Muscle of leg (tissue), 11 donors: ENCODE measurements around the gene GRAP. TPM values are rescaled to one million over a fixed set of nuclear protein-coding genes. Genes with fewer than 3 reads are reported as not detected.
"Not testable (repeated sequence)": the region's sequence is repeated elsewhere in the genome, so short reads cannot be mapped to it uniquely, and the experiment has no call there.

Source experiments
- DNase-seq: peaks from one replicate; pipeline ENCODE4 v3.0.0; 2013
- H3K27ac ChIP-seq: one replicate; pipeline ENCODE4 v1.5.1; 2013; ENCODE audit warnings: mild to moderate bottlenecking, low read length, control low read depth
- H3K27me3 ChIP-seq: one replicate; pipeline ENCODE4 v1.6.1; 2013; ENCODE audit warnings: low read length; ENCODE audit not compliant: control insufficient read depth, insufficient read depth
- H3K36me3 ChIP-seq: one replicate; pipeline ENCODE4 v1.6.1; 2013; ENCODE audit warnings: low read length; ENCODE audit not compliant: control insufficient read depth, insufficient read depth
- H3K4me1 ChIP-seq: one replicate; pipeline ENCODE4 v1.6.1; 2013; ENCODE audit warnings: low read length; ENCODE audit not compliant: control insufficient read depth, insufficient read depth
- H3K4me3 ChIP-seq: one replicate; pipeline ENCODE4 v1.5.1; 2013; ENCODE audit warnings: low read length, control low read depth
- H3K9me3 ChIP-seq: replicated peaks from 2 replicates; pipeline ENCODE4 v1.6.1; 2013; ENCODE audit warnings: low read depth, low read length; ENCODE audit not compliant: control insufficient read depth
- WGBS: methylation state at CpG from one replicate; pipeline ENCODE4 v1.1.5; 2013; ENCODE audit warnings: missing lambda C conversion rate; ENCODE audit not compliant: insufficient coverage; 5-methylcytosine and 5-hydroxymethylcytosine counted together
- polyA plus RNA-seq, 8 donors: library from polyadenylated mRNA; unstranded; fragments of 120-200 nt; gene quantifications; one replicate each; pipeline versions ENCODE4 v1.2.1 to v1.2.3, GENCODE V29; 2013; ENCODE audit warnings: inconsistent platforms in 1 of 8, low replicate concordance in 1 of 8; ENCODE audit not compliant: insufficient read length in 8 of 8, insufficient read depth in 1 of 8
- total RNA-seq: library from RNA; stranded (reverse); fragments of 120-200 nt; gene quantifications from one replicate; pipeline ENCODE4 v1.2.4, GENCODE V29; 2013

The GRAP gene
- total and polyA plus RNA-seq, 9 donors: 2.4 to 4.0 (median 3.2) TPM

DNA sequence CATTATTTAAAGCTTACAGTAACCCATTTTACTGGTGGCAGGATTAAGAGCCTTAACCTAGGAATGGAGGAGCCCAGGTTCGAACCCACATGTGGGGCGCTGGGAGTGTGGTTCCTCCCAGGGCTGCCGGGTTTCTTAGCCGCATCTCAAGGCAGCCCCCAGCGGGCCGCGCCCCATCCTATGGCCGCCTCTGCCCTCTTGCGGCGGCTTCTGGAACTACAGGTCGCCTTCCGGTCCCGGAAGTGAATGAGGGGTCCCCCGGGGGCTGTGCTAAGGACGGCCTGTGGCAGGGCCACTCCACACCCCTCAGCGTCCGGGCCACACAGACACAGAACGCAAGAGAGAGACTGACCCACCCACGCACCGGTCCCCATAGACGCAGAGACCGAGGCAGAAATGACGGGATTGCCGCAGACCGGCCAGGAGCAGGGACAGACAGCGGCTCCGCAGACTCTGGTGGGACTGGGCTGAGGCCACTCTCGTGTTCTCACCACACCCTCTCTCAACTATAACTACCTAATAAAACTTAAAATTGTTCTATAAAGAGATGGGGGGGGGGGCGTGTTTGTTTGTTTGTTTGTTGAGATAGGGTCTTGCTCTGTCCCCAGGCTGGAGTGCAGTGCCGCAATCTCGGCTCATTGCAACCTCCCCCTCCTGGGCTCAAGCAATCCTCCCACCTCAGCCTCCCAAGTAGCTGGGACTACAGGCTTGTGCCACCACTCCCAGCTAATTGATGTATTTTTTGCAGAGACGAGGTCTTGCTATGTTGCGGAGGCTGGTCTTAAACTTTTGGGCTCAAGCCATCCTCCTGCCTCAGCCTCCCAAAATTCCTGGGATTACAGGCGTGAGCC lies 23.8 kb upstream of the GRAP start:
- not testable (repeated sequence) for H3K36me3 ChIP-seq, H3K9me3 ChIP-seq, H3K27me3 ChIP-seq, H3K27ac ChIP-seq, H3K4me3 ChIP-seq, DNase-seq, H3K4me1 ChIP-seq
- no CpG with 5 or more reads among the region's 34 CpGs for WGBS

GRCh38 chr17:19064378-19064777 lies 17.6 kb upstream of the GRAP start:
- H3K36me3 ChIP-seq, H3K4me1 ChIP-seq, H3K27me3 ChIP-seq, H3K4me3 ChIP-seq, H3K9me3 ChIP-seq, H3K27ac ChIP-seq, DNase-seq: not testable (repeated sequence)
- no CpG with 5 or more reads among the region's 17 CpGs for WGBS

- H3K27ac ChIP-seq: peak overlapping the region; percentile 35
- no CpG with 5 or more reads among the region's 44 CpGs for WGBS
- not testable (repeated sequence) for H3K4me3 ChIP-seq, H3K27me3 ChIP-seq, DNase-seq, H3K36me3 ChIP-seq, H3K9me3 ChIP-seq, H3K4me1 ChIP-seq
Measured at GRCh38 chr17:19063326-19063956, 16.7 kb upstream of the GRAP start.

DNA sequence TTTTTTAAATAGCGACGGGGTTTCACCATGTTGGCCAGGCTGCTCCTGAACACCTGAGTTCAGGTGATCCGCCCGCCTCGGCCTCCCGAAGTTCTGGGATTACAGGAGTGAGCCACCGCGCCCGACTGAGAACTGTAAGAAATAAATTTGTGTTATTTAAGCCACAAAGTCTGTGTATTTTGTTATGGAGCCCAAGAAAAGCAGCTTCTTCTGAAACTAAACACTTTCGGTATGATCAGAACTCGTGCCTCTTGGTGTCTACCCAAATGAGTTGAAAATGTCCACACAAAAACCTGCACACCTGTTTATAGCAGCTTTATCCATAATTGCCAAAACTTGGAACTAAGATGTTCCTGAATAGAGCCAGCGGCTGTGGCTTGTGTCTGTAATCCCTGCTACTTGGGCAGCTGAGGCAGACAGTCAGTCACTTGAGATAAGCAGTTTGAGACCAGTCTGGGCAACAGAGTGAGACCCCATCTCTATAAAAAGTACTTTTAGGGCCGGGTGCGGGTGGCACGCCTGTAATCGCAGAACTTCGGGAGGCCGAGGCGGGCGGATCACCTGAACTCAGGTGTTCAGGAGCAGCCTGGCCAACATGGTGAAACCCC lies 16.1 kb upstream of the GRAP start:
- not testable (repeated sequence) for H3K27ac ChIP-seq, H3K27me3 ChIP-seq, DNase-seq, H3K4me1 ChIP-seq, H3K9me3 ChIP-seq, H3K4me3 ChIP-seq, H3K36me3 ChIP-seq
- WGBS: no CpG with 5 or more reads among the region's 20 CpGs

DNA sequence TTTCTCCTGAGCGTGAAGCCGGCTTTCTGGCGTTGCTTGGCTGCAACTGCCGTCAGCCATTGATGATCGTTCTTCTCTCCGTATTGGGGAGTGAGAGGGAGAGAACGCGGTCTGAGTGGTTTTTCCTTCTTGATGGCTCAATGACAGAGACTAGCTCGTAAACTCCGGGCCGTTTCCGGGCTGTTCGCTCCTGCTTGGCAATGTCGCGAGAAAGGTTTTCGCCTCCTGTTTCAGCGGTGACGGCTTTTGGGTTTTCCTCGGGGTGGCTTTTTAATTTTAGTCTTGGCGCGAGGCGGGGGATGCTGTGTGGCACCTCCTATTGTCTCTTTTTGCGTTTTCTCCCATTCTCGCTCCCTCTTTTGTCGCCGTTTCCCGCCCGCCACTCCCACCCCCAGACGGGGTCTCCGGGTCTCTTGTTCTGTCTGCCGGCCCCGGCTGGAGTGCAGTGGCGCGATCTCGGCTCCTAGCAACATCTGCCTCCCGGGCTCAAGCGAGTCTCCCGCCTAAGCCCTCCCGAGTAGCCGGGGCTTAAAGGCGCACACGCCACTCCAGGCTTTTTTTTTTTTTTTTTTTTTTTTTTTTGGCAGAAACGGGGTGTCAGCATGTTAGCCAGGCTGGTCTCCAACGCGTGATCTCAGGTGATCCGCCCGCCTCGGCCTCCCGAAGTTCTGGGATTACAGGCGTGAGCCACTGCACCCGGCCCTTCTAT lies 15.4 kb upstream of the GRAP start:
- WGBS: no CpG with 5 or more reads among the region's 51 CpGs
- H3K27me3 ChIP-seq, DNase-seq, H3K4me3 ChIP-seq, H3K4me1 ChIP-seq, H3K9me3 ChIP-seq, H3K36me3 ChIP-seq: not testable (repeated sequence)
- peak overlapping the region; percentile 29 for H3K27ac ChIP-seq

GRCh38 chr17:19055447-19055846 lies 8.7 kb upstream of the GRAP start:
- H3K27me3 ChIP-seq, H3K4me1 ChIP-seq, H3K9me3 ChIP-seq, H3K36me3 ChIP-seq, H3K27ac ChIP-seq, H3K4me3 ChIP-seq, DNase-seq: not testable (repeated sequence)
- WGBS: no CpG with 5 or more reads among the region's 12 CpGs

DNA sequence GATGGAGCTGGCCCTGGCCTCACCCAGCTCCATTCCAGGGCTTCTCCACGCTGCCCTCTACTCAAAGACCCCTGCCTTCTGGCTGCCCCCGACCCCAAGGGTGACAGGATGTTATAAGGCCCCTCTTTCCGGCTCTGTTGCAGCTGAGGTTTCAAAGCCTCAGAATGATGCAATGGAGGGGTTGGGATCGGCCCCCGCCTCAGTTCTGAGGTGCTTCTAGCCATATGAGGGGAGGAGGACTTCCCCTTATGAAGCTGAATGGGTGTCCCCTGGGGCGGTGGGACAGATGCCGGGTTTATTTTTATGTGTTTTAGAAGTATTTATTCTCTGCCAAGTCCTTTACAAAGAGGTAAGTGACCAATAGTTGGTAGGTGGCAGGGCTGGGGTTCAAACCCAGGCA lies 2.1 kb upstream of the GRAP start:
- WGBS: no CpG with 5 or more reads among the region's 7 CpGs
- H3K4me3 ChIP-seq, H3K27ac ChIP-seq, DNase-seq, H3K4me1 ChIP-seq, H3K9me3 ChIP-seq, H3K27me3 ChIP-seq, H3K36me3 ChIP-seq: not testable (repeated sequence)

DNA sequence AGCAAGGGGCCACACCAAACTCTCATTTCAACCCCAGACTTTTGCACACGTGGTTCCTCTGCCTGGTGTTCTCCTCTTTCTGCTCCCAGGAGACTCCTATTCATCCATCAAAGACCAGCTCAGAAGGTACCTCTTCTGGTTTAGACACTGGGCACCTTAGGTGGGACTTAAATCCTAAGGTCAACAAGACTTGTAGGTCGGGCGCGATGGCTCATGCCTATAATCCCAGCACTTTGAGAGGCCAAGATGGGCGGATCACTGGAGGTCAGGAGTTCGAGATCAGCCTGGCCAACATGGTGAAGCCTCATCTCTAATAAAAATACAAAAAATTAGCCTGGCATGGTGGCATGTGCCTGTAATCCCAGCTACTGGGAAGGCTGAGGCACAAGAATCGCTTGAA lies 753 bp upstream of the GRAP start:
- not testable (repeated sequence) for H3K9me3 ChIP-seq, DNase-seq, H3K36me3 ChIP-seq, H3K4me1 ChIP-seq, H3K4me3 ChIP-seq, H3K27me3 ChIP-seq, H3K27ac ChIP-seq
- WGBS: no CpG with 5 or more reads among the region's 7 CpGs

- no CpG with 5 or more reads among the region's 9 CpGs for WGBS
- H3K4me3 ChIP-seq, H3K27ac ChIP-seq, H3K9me3 ChIP-seq, H3K36me3 ChIP-seq, H3K4me1 ChIP-seq, DNase-seq, H3K27me3 ChIP-seq: not testable (repeated sequence)
Measured at GRCh38 chr17:19044643-19045042, 2.1 kb downstream of the GRAP start.

GRCh38 chr17:19043032-19043431 lies 3.7 kb downstream of the GRAP start:
- DNase-seq, H3K27me3 ChIP-seq, H3K36me3 ChIP-seq, H3K4me1 ChIP-seq, H3K4me3 ChIP-seq, H3K9me3 ChIP-seq, H3K27ac ChIP-seq: not testable (repeated sequence)
- WGBS: no CpG with 5 or more reads among the region's 8 CpGs
